Stimulated activated CD8-positive, alpha-beta memory T cell treated with anti-CD3 and anti-CD28 coated beads, Interleukin-2, amount 100 ng/mL, for 1 hour (primary cell): ENCODE measurements around the gene ADGRG7.
"Not testable (repeated sequence)": the region's sequence is repeated elsewhere in the genome, so short reads cannot be mapped to it uniquely, and the experiment has no call there.

ENCODE experiments used
- DNase-seq, 2 donors: peaks; one replicate each; pipeline ENCODE4 v3.0.0-alpha.2; 2020; ENCODE audit warnings: low read depth in 2 of 2

The ADGRG7 gene, protein sequence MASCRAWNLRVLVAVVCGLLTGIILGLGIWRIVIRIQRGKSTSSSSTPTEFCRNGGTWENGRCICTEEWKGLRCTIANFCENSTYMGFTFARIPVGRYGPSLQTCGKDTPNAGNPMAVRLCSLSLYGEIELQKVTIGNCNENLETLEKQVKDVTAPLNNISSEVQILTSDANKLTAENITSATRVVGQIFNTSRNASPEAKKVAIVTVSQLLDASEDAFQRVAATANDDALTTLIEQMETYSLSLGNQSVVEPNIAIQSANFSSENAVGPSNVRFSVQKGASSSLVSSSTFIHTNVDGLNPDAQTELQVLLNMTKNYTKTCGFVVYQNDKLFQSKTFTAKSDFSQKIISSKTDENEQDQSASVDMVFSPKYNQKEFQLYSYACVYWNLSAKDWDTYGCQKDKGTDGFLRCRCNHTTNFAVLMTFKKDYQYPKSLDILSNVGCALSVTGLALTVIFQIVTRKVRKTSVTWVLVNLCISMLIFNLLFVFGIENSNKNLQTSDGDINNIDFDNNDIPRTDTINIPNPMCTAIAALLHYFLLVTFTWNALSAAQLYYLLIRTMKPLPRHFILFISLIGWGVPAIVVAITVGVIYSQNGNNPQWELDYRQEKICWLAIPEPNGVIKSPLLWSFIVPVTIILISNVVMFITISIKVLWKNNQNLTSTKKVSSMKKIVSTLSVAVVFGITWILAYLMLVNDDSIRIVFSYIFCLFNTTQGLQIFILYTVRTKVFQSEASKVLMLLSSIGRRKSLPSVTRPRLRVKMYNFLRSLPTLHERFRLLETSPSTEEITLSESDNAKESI

DNA sequence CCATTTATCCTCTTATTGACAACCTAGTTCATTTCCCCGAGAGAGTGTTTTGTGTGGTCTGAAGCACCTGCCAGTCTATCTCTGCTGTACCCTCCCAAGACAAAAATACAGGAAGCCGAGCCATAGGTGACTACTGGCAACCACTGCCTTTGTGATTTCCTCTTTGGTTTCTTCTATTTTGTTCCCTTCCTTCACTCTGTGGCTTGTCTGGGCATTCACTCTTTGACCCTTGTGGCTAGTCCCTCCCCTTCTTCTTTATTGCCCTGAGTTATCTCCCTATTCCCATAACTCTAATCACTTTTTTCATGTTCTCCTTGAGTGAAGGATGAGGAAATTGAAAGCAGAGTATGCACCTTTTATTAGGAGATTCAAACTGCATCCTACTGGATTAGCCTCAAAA lies at the start of gene ADGRG7:
Gene ADGRG7 (plus strand): TSS at position 297 of the 400 bp plus-strand sequence. CDS start 256 bp downstream, outside the sequence.
- no peak for DNase-seq

DNA sequence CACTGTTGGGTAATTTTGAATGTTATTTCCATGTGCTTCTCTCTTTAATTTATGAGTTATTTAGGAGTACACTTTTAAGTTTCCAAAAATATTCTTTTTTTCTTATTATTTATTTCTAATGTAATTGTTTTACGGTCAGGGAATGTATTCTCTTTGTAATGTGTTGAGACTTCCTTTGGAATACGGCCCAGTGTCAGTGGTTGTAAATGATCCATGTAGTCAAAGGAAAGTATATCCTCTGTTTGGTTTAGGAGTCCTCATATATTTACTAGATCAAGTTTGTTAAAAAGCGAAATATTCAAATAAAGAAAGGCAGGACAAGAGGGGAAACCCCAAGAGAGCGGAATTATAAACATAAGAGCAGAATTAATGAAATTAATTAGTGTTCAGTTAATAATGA lies 49.0 kb upstream of the ADGRG7 start:
- DNase-seq: no peak

DNA sequence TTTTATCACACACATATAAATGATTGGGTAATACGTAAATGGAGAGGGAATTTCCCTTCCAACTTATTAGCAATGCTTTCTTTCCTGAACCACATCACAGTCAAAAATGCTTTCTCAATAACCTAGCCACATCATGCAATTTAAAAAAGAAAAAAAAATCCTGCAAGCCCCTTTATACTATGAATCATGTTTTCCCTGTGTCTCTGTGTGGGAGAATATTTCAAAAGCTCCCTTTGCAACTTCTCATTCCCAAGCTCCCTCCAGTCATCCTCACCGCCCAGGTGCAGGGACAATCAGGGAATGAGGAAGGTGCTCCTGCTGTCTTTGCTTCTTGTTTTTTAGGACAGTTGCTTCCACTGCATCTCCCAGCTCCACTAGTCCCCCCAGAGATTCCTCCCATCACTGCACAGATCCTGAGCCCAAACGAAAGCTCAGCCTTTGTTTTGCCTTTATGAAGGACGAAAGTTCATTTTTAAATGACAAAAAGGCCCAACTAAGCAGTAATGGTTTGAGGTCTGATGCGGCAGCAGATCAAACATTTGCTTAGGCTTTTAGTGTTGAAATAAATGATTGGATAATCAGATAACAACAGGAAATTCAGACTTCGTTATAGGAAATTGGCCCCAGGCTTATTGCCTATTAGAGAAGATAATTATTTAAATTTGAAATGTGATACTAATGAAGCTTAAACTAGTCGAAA lies 47.8 kb upstream of the ADGRG7 start:
- no peak for DNase-seq

DNA sequence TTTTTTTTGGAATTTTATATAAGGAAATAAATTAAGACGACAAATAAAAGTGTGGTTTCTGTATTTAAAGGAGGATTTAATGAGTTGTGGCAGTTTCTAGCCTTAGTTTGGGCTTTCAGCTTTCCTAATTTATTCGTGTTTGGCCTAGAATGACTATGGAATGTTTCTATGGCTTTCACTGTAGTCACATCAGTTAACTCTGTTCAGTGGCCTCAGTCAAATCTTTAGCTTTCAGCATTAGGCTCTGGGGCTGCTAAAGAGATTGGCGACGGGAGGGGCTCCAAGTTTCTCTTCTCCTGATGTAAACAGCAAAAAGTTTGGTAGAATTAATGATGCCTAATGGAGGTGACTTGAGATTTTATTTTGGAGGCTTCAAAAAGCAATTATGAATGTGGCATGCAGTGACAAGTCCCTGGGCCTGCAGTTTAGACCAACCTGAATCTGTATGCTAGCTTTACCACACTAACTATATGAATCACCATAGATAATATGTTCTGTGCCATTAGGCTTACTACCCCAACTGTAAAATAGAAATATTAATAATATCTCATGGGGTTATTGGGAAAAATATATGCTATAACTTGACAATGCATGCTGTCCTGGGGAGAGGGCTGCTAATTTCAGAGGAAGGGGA lies 47.1 kb upstream of the ADGRG7 start:
- no peak for DNase-seq

DNA sequence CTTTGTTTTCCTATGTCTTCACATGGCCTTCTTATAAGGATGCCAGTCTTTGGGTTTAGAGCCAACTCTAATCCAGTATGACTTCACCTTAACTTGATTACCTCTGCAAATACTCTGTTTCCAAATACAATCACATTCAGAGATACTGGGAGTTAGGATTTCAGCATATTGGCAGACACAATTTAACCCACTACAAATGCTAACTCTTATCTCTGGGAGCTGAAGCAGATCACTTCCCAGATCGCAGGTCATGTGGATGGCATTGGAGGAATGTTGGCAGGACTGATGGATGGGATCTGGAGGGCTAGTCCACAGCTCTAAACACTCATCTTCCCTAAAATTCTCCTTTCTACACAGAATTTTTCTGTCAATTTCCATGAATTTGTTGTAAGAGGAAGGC lies 46.2 kb upstream of the ADGRG7 start:
- DNase-seq: no peak

- DNase-seq: no peak
These were observed 45.7 kb upstream of the ADGRG7 start for GRCh38 chr3:100563652-100564211.

GRCh38 chr3:100570811-100571210 lies 38.6 kb upstream of the ADGRG7 start:
- no peak for DNase-seq

DNA sequence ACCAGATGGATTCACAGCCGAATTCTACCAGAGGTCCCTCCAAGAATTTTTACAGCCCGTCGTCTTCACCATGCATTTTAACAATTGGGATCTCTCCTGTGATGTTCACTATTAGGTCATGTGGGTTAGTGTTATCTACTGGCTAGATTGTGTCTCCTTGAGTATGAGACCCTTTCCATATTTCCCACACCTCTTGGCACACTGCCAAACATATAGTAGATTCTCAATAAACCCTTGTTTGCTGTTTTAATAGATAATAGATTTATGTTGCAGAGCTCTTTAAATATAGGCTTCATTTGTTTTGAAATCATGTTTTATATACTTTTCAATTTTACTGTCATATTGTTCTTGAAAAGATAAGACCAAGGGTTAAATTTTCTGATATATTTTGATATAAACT lies 34.9 kb upstream of the ADGRG7 start:
- DNase-seq: no peak

DNA sequence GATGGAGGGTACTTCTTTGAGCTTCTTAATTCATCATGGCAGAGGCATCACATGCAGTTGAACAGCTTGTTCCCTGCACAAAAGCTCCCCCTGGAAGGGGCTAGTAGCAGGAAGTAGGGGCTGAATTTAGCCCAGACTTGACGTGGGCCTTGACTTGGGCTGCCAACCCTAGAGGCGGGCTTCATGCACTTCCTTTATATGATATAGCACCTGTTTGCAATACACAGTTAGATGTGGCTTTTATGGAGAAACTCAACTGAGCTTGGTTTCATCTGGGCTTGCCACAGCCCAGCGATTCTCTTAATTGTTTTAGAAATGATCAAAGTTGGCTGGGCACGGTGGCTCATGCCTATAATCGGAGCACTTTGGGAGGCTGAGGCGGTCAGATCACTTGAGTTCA lies 33.7 kb upstream of the ADGRG7 start:
- no peak for DNase-seq

DNA sequence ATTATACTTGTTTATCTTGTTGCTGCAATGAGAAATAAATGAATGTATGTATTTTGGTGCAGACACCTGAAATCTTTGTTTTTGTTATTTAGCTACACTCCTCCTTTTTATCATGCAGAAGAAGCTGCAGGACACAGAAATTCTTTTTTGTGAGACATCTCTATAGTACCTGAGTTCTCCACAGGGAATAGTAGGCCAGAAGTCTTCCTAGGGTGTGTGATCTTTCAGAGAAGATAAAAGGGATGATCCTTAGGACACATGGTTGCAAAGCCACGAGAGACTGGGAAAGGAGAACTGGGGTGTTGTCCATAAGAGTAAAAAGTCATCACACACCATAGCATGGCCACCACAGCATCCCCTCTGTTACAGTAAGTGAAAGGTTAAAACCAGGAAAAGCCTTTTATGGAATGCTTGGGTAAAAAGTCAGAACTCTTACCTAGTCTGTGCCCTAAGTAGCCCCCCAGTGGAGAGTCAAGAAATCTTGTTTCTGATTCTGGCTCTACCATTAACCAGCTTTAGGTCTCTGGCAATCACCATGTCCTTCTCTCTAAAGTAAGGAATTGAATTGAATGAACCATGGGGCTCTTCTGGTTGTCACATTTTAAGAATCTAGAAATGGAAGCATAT lies 31.9 kb upstream of the ADGRG7 start:
- DNase-seq: no peak

GRCh38 chr3:100578646-100579045 lies 30.8 kb upstream of the ADGRG7 start:
- DNase-seq: no peak

DNA sequence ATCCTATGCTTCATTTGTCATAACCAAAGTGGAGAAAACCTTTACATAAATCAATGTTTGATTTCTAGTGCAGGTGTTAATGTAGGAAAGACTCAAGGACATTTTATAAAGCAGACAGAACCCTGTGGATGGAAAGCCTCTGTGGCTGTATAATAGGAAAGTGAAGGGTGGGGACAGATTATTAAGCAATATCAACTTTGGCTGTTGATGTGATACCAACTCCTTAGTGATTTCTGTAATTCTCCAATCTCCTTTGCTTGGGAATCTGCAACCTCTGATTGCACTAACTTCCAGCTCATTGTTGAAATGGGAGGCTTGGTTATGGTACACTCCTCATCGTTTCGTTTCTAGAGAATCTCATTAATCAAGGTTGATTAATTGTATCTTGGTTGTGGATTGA lies 29.3 kb upstream of the ADGRG7 start:
- no peak for DNase-seq

GRCh38 chr3:100581650-100582049 lies 27.8 kb upstream of the ADGRG7 start:
- no peak for DNase-seq

DNA sequence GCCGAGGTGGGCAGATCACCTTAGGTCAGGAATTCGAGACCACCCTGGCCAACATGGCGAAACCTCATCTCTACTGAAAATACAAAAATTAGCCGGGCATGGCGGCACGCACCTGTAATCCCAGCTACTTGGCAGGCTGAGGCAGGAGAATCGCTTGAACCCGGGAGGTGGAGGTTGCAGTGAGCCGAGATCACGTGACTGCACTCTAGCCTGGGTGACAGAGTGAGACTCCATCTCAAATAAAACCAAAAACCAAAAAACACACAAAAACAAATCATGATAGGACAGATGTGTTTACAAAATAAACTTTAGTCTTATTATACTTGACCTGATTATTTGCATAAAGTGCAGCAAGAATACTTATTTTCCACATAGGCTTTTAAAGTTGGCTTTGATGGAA lies 27.2 kb upstream of the ADGRG7 start:
- DNase-seq: not testable (repeated sequence)

DNA sequence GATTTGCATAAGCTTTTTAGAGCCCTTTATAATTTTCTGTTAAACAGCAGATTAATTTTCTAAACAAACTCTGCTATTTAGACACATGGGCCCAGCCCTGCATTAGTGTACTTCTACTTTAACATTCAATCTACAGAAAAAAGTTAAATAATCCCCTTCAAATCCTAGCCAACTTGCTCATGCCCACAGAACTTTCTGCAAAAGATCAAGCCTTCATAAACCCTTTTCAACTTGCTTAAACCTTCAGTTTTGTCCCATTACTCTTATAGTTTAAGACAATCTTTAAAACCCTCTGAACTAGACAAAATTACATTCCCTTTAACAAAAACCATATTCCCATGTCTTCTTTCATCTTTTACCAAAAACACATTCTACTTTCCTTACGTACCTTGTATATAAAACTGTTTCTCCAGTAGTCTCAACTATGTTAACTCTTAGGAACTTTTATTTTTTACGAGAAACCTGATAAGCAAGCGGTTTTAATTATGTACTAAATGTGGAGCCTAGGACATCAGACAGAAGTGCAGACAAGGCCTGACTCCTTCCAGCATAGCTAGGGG lies 25.2 kb upstream of the ADGRG7 start:
- no peak for DNase-seq

- DNase-seq: no peak
These were observed 22.6 kb upstream of the ADGRG7 start for GRCh38 chr3:100586832-100587231.

DNA sequence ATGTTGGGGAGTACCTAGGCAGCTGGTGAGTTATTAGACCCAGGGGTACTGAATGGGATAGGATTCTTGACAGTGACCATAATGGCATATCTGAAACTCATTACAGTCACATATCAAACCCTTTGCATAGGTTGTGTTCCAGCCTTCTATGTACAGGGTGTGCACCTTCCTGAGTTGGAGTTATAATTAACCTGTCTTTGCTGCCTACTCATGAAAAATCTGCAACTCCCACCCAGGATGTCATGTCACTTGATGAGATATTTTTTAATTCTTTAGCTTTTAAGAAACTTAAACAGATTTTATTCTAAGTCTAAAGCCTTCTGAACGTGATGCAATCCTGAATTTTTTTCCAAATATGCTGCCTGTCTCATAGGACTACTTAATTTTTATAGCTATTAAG lies 21.1 kb upstream of the ADGRG7 start:
- no peak for DNase-seq

DNA sequence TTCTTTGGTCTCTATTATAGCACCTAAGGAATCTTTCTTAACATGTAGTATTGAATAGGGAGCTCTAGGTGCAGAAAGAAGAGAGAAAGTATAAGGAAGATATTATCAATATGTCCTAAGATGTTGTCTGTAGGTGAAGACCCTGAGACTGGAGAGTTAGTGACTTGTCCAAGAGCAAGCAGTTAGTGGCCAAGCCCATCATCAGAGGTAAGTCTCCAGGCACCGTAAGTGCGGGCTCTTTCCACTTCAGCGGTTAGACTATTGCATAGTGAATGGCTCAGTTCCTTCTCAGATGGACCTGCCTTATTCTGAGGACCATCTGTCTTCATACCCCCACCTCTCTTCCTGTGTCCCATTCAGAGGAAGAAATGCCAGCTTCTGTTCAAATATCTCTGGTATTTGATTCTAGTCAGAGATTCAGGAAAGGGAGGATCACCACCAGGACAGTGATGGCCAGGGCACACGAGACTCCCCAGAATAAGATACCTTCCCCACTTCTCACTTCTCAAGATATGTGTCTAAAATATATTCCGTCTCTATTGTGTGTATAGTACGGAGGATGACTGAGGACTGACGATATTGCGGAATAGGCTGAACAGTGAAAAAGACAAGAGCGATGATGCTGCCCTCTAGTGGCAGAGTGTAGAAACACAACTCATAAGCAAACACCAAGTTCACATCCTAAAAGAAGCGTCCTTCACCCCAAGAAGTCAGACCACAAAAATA lies 19.1 kb upstream of the ADGRG7 start:
- peak in 1 of 2 donors; percentile 26 for DNase-seq

DNA sequence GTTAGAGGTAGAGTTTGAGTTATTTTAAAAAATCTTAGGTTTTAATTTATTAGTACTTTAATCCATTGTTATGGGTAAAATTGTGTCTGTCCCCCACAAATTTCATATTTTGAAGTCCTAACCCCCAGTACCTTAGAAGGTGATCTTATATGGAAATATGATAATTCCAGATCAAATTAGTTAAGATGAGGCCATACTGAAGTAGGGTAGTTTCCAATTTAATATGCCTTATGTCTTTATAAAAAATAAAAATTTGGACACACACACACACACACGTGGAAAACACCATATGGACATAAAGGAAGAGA lies 18.6 kb upstream of the ADGRG7 start:
- no peak for DNase-seq

DNA sequence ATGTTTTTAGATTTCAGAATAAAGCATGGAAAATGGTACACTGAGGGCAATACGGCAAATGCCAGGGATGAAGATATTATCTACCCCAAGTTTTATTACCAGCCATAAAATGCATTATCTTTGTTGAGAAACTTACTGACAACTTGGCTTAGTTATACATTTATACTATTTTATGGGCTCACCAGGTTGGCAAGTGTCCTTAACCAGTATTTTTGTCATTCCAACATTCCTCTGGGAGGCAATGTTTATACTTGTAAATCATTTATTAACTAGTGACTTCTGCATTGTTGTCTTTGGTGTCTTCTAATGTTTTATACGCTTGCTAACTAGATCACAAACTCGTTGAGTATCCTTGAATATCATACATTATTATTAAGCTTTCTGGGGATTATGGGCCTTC lies 18.0 kb upstream of the ADGRG7 start:
- DNase-seq: no peak
